Calu3 (cell line): ENCODE results near the gene RIT1. TPM values are rescaled to one million over a fixed set of nuclear protein-coding genes. Genes with fewer than 3 reads are reported as not detected.

ENCODE experiments used
- BruUV-seq: library from RNA; stranded (reverse); fragments of 400-500 nt; replicated peaks from 2 replicates; lab custom pipeline; 2021; lab: Mats Ljungman, UMichigan
- CTCF ChIA-PET: fragments of 300-600 bp; sonication (Branson Sonifier 250); formaldehyde crosslinking; loops from one replicate; lab custom pipeline; 2022; ENCODE audit warnings: antibody characterized with exemption; lab: Charles Lee
- DNase-seq: peaks from one replicate; pipeline ENCODE4 v3.0.0; 2022
- H3K27ac Mint-ChIP-seq: one replicate; pipeline ENCODE4 v1.8.0; 2022; ENCODE audit warnings: mixed read lengths; ENCODE audit not compliant: unreplicated experiment
- H3K27me3 Mint-ChIP-seq: one replicate; pipeline ENCODE4 v1.8.0; 2022; ENCODE audit warnings: mixed read lengths; ENCODE audit not compliant: unreplicated experiment
- H3K36me3 Mint-ChIP-seq: one replicate; pipeline ENCODE4 v1.8.0; 2022; ENCODE audit warnings: mild to moderate bottlenecking, moderate library complexity, mixed read lengths; ENCODE audit not compliant: insufficient read depth, unreplicated experiment
- H3K4me1 Mint-ChIP-seq: one replicate; pipeline ENCODE4 v1.8.0; 2022; ENCODE audit warnings: mild to moderate bottlenecking, low read depth, mixed read lengths; ENCODE audit not compliant: unreplicated experiment
- H3K4me3 Mint-ChIP-seq: one replicate; pipeline ENCODE4 v1.8.0; 2022; ENCODE audit warnings: mild to moderate bottlenecking, low read depth, moderate library complexity, mixed read lengths; ENCODE audit not compliant: unreplicated experiment
- H3K9me3 Mint-ChIP-seq: one replicate; pipeline ENCODE4 v1.8.0; 2022; ENCODE audit warnings: low read depth, mixed read lengths; ENCODE audit not compliant: unreplicated experiment
- CTCF ChIP-seq: fragments of 200-600 bp; IDR thresholded peaks from one replicate; pipeline ENCODE4 v1.8.0; 2022; ENCODE audit warnings: antibody characterized with exemption; ENCODE audit not compliant: unreplicated experiment
- intact Hi-C: fragments of 100-400 bp; cut with micrococcal nuclease; formaldehyde crosslinking; loops from one replicate; pipeline ENCODE4 v1.10.0; 2022; ENCODE audit not compliant: unreplicated experiment
- total RNA-seq: library from RNA; stranded (reverse); gene quantifications from 2 replicates; pipeline ENCODE4 v1.2.3, GENCODE V29; 2022

RIT1 gene
- total RNA-seq, 1 experiment from 2014 or later = 34.4 TPM

GRCh38 chr1:155912056-155912536, 947 bp upstream of the RIT1 start:
- Mint-ChIP-seq H3K4me3 (peak overlapping the region; percentile 97), H3K9me3 (no peaks in the 10 kb centered on the region), H3K4me1 (peaks cover 20% of the 10 kb centered on the region), H3K27ac (peak overlapping the region; percentile 99), H3K27me3 (no peaks in the 10 kb centered on the region), H3K36me3 (peaks cover 90% of the 10 kb centered on the region)
- peak; percentile 38 for DNase-seq
- intact Hi-C loops = loop anchor here (5.0 kb wide), 1 partner anchor 55 kb away; the partner anchor contains the start of genes GON4L and SYT11
- CTCF ChIA-PET = interaction anchor here (0.6 kb wide), 1 partner anchor 16 kb away, joined by 4 read pairs; no protein-coding TSS in a partner anchor
- no TSS peak for BruUV-seq
- TF ChIP-seq CTCF = no peak

GRCh38 chr1:155910621-155911121, 478 bp downstream of the RIT1 start:
- peaks cover 20% of the 10 kb centered on the region for H3K4me1 Mint-ChIP-seq
- H3K36me3 Mint-ChIP-seq = peaks cover 89% of the 10 kb centered on the region
- H3K27ac Mint-ChIP-seq = peak overlapping the region; percentile 99
- H3K27me3 Mint-ChIP-seq = no peaks in the 10 kb centered on the region
- peak; percentile 37 for DNase-seq
- no TSS peak for BruUV-seq
- CTCF ChIA-PET = no interaction called here
- peak overlapping the region; percentile 97 for H3K4me3 Mint-ChIP-seq
- no peak for TF ChIP-seq CTCF
- H3K9me3 Mint-ChIP-seq = no peaks in the 10 kb centered on the region
- intact Hi-C loops = loop anchor here (5.0 kb wide), 1 partner anchor 53 kb away; the partner anchor contains the start of genes GON4L and SYT11

- Mint-ChIP-seq H3K36me3 (peaks cover 83% of the 10 kb centered on the region), H3K27ac (peak overlapping the region; percentile 99), H3K4me1 (peaks cover 20% of the 10 kb centered on the region), H3K4me3 (peak overlapping the region; percentile 97), H3K9me3 (no peaks in the 10 kb centered on the region), H3K27me3 (no peaks in the 10 kb centered on the region)
- BruUV-seq = no TSS peak
- TF ChIP-seq CTCF = no peak
- intact Hi-C loops = loop anchor here (5.0 kb wide), 1 partner anchor 53 kb away; the partner anchor contains the start of genes GON4L and SYT11
- CTCF ChIA-PET = interaction anchor here (0.6 to 1.0 kb wide), 7 partner anchors 17 to 632 kb away, joined by 3 to 10 read pairs (median 4); partner anchors contain the start of gene KHDC4
- DNase-seq = peak; percentile 61
These were observed 1.3 kb downstream of the RIT1 start for GRCh38 chr1:155909894-155910293.

- no TSS peak for BruUV-seq
- CTCF ChIA-PET = no interaction called here
- intact Hi-C loops = no loop called here
- H3K4me1 Mint-ChIP-seq = no peaks in the 10 kb centered on the region
- no peaks in the 10 kb centered on the region for H3K9me3 Mint-ChIP-seq
- no peak for TF ChIP-seq CTCF
- no peak overlapping the region for H3K4me3 Mint-ChIP-seq
- H3K36me3 Mint-ChIP-seq = peaks cover 75% of the 10 kb centered on the region
- H3K27me3 Mint-ChIP-seq = no peaks in the 10 kb centered on the region
- no peak overlapping the region for H3K27ac Mint-ChIP-seq
- no peak for DNase-seq
These were observed 6.9 kb downstream of the RIT1 start for GRCh38 chr1:155904261-155904660.
